Islet precursor cell (in vitro differentiated cells): Measurements from ENCODE around the gene TBC1D3H.
"Not testable (repeated sequence)": the region's sequence is repeated elsewhere in the genome, so short reads cannot be mapped to it uniquely, and the experiment has no call there.

Experiments
- DNase-seq: peaks from one replicate; pipeline ENCODE4 v3.0.0-alpha.2; 2018

TBC1D3H gene

DNA sequence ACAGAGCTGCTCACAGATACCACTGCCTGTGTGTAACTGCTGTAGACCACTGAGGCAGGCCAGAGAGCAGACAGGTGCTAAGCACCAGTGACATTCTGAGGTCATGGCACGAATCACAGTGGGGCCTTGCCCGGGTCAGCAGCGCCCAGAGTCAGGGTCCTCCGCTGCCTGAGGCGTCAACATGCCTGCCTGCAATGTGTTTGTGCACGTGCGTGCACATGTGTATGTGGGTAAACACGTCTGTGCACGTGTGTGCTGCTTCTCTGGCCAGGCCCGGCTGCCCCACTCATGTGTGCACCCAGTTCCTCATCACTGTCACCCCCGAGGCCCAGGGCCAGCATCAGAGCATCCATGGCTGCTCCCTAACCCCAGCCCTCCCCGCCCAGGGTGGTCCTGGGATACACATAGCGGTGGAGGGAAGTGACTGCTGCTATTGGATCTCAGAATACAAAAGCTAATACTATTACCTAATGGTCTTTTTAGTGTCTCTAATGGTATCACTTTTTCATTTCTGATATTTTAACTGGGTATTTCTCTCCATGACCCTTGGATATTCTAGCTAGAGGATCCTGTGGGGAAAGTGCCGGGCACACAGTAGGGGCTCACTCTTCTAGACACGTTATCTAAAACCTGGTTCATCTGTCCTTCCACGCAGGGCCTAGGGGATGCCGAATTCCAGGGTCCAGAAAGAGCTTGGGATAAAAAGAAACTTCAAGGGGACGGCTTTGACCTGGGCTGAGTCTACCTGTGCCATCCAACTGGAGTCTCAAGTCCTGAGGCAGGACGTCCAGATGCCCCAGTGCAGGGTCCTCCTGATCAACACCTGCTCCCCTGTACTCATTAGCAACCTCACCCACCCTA lies at the start of gene TBC1D3H:
TSS of gene TBC1D3H (minus strand) at position 51 of the 861 bp plus-strand sequence. CDS start 1,540 bp downstream, outside the sequence.
- peak; percentile 24 for DNase-seq

DNA sequence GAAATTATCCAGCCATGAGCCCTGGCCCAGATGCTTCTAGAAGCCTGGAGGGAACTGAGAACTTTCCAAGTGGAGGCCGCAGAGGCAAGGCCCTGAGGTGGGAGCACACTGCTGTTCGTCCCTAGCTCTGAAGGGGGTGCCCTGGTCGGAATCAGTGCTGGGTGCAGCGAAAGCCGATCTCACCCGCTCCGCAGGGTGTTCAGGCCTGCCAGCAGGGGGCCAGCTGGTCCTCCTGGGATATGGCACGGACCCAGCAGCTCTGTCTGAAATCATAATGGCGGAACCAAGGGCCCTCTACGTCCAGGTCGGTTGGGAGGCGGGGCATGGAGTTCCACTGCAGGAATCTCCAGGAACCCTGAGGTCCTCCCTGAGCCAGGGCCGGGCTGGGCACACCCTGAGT lies 40.7 kb upstream of the TBC1D3H start:
- DNase-seq = not testable (repeated sequence)

DNA sequence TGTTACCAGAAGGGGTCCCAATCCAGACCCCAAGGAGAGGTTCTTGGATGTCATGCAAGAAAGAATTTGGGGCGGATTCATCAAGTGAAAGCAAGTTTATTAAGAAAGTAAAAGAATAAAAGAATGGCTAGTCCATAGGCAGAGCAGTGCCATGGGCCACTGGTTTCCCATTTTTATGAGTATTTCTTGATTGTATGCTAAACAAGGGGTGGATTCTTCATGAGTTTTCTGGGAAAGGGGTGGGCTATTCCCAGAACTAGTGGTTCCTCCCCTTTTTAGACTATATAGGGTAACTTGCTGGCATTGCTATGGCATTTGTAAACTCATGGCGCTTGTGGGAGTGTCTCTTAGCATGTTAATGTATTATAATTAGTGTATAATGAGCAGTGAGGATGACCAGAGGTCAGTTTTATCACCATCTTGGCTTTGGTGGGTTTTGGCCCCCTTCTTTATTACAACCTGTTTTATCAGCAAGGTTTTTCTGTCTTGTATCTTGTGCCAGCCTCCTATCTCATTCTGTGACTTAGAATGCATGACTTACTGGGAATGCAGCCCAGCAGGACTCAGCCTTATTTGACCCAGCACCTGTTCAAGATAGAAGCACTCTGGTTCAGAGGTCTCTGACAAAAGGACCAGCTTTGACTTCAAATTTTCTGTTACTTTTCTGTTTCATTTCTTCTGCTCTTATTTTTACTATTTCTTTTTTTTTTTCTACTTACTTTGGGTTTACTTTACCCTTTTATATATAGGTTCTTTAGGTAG lies 27.1 kb upstream of the TBC1D3H start:
- not testable (repeated sequence) for DNase-seq

DNA sequence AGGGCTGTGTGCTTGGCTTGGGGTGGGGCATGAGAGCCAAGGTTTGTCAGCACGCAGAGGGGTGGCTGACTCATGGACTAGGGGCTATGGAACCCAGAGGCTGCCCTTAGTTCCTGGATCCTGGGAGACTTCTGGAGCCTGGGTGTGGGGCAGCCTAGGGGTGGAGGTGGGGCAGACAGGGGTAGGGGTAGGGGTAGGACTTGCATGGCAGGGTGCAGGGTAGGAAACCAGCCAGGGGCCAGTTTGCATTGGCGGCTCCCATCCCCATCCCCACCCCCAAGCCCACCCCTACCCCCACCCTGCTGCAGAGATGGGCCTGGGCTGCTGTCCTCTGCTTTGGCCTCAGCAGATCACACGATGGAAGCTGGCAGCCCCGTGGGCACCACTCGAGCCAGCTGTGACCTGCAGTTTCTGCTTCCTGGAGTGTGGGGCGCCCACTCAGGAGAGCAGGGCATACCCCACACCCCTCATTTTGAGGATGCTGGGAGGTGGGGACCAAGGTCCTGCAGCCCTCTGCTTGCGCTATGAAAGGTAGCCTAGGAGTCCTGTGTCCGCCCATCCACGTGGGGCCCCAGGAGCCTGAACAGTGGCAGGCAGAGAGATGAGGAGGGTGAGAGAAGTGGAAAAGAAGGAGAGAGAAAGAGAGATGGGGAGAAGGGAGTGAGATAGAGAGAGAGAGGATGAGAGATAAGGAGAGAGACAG lies 2.9 kb upstream of the TBC1D3H start:
- not testable (repeated sequence) for DNase-seq

DNA sequence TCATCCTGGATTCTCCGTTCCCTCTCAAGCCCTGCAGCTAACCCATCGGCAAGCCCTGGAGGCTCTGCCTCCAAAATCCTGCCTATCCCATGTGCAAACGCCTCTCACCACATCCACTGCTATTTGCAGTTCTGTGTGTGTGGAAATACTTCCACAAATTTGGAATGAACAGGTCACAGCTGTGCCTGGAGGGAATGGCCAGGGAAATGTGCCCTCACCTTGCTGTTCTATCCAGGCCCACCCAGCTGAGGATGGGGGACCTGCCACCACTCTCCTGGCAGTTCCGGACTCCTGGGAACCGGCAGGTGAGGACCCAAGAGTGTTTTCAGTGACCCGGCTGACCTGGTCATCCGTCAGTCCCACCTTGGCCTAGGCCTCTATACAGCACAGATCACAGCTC lies 12.3 kb downstream of the TBC1D3H start:
- DNase-seq = not testable (repeated sequence)

DNA sequence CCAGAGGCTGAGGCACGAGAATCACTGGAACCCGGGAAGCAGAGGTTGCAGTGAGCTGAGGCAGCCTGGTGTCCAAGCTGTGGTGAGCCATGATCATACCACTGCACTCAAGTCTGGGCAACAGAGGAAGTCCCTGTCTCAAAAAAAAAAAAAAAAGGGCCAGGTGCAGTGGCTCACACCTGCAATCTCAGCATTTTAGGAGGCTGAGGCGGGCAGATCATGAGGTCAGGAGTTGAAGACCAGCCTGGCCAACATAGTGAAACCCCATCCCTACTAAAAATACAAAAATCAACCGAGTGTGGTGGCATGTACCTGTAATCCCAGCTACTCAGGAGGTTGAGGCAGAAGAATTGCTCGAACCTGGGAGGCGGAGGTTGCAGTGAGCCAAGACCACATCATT lies 25.7 kb downstream of the TBC1D3H start:
- not testable (repeated sequence) for DNase-seq
